WTC11 (cell line): Measurements from ENCODE around the gene TDRD1.

ENCODE experiments used
- CREM ChIP-seq: sonication (generic); formaldehyde crosslinking; IDR thresholded peaks from 2 replicates; pipeline ENCODE4 v1.8.1; 2022; ENCODE audit warnings: mild to moderate bottlenecking, missing genetic modification reagents, moderate library complexity
- CTCF ChIP-seq: fragments of 200-600 bp; IDR thresholded peaks from 2 replicates; pipeline ENCODE4 v1.8.0; 2022; ENCODE audit warnings: antibody characterized with exemption
- KAT7 ChIP-seq: sonication (generic); formaldehyde crosslinking; IDR thresholded peaks from 2 replicates; pipeline ENCODE4 v1.8.1; 2023; ENCODE audit warnings: missing genetic modification reagents, mild to moderate bottlenecking, borderline replicate concordance
- SP1 ChIP-seq: sonication (generic); formaldehyde crosslinking; conservative IDR thresholded peaks from 2 replicates; pipeline ENCODE4 v1.8.1; 2022; ENCODE audit warnings: missing genetic modification reagents
- USF2 ChIP-seq: sonication (generic); formaldehyde crosslinking; IDR thresholded peaks from 2 replicates; pipeline ENCODE4 v1.8.1; 2023; ENCODE audit warnings: mild to moderate bottlenecking, missing genetic modification reagents, moderate library complexity
- ZNF281 ChIP-seq: sonication (generic); formaldehyde crosslinking; IDR thresholded peaks from 2 replicates; pipeline ENCODE4 v1.8.0; 2023; ENCODE audit warnings: mild to moderate bottlenecking, missing genetic modification reagents
- TF ChIP-seq, protein P1 (sequence below): sonication (generic); formaldehyde crosslinking; IDR thresholded peaks from 2 replicates; pipeline ENCODE4 v1.8.0; 2023; ENCODE audit warnings: missing genetic modification reagents, mild to moderate bottlenecking, borderline replicate concordance
- TF ChIP-seq, protein P2 (sequence below): fragments of 250-450 bp; sonication (Bioruptor Pico); IDR thresholded peaks from 2 replicates; pipeline ENCODE4 v1.9.0; 2021; ENCODE audit warnings: mild to moderate bottlenecking, borderline replicate concordance

DNA sequence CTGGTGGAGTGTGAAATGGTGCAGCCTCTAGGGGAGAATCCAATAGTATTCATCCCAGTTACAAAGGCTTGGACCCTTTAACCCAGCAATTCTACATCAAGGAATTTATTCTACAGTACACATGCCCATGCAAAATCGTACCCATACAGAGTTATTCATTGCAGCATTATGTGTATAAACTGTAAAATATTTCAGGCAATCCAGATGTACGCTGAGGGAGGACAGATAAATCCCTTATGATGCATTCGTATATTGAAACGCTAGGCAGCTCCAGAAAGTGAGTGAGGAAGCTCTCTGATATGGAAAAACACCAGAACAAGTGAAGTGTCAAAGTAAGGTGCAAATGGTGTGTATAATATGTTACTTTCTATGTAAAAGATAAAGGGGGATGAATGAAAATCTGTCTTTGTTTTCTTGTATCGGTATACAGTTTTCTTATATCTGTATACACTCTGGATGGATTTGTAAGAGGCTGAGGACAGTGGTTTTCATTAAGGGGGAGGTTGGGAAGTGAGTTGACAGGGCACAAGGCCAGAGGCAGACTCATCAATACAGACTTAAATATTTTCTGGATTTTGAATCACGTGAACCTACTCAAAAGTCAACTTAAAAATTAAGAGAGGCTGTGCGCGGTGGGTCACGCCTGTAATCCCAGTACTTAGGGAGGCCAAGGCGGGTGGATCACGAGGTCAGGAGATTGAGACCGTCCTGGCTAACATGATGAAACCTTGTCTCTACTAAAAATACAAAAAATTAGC is 77.0 kb downstream of the TDRD1 start:
- TF ChIP-seq USF2 (CRISPR knock-in tag) (no peak), SP1 (no peak), CTCF (no peak), ZNF281 (CRISPR knock-in tag) (no peak), KAT7 (CRISPR knock-in tag) (no peak), CREM (no peak)
- TF ChIP-seq, protein P1, sequence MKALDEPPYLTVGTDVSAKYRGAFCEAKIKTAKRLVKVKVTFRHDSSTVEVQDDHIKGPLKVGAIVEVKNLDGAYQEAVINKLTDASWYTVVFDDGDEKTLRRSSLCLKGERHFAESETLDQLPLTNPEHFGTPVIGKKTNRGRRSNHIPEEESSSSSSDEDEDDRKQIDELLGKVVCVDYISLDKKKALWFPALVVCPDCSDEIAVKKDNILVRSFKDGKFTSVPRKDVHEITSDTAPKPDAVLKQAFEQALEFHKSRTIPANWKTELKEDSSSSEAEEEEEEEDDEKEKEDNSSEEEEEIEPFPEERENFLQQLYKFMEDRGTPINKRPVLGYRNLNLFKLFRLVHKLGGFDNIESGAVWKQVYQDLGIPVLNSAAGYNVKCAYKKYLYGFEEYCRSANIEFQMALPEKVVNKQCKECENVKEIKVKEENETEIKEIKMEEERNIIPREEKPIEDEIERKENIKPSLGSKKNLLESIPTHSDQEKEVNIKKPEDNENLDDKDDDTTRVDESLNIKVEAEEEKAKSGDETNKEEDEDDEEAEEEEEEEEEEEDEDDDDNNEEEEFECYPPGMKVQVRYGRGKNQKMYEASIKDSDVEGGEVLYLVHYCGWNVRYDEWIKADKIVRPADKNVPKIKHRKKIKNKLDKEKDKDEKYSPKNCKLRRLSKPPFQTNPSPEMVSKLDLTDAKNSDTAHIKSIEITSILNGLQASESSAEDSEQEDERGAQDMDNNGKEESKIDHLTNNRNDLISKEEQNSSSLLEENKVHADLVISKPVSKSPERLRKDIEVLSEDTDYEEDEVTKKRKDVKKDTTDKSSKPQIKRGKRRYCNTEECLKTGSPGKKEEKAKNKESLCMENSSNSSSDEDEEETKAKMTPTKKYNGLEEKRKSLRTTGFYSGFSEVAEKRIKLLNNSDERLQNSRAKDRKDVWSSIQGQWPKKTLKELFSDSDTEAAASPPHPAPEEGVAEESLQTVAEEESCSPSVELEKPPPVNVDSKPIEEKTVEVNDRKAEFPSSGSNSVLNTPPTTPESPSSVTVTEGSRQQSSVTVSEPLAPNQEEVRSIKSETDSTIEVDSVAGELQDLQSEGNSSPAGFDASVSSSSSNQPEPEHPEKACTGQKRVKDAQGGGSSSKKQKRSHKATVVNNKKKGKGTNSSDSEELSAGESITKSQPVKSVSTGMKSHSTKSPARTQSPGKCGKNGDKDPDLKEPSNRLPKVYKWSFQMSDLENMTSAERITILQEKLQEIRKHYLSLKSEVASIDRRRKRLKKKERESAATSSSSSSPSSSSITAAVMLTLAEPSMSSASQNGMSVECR (CRISPR knock-in tag): no peak
- TF ChIP-seq, protein P2, sequence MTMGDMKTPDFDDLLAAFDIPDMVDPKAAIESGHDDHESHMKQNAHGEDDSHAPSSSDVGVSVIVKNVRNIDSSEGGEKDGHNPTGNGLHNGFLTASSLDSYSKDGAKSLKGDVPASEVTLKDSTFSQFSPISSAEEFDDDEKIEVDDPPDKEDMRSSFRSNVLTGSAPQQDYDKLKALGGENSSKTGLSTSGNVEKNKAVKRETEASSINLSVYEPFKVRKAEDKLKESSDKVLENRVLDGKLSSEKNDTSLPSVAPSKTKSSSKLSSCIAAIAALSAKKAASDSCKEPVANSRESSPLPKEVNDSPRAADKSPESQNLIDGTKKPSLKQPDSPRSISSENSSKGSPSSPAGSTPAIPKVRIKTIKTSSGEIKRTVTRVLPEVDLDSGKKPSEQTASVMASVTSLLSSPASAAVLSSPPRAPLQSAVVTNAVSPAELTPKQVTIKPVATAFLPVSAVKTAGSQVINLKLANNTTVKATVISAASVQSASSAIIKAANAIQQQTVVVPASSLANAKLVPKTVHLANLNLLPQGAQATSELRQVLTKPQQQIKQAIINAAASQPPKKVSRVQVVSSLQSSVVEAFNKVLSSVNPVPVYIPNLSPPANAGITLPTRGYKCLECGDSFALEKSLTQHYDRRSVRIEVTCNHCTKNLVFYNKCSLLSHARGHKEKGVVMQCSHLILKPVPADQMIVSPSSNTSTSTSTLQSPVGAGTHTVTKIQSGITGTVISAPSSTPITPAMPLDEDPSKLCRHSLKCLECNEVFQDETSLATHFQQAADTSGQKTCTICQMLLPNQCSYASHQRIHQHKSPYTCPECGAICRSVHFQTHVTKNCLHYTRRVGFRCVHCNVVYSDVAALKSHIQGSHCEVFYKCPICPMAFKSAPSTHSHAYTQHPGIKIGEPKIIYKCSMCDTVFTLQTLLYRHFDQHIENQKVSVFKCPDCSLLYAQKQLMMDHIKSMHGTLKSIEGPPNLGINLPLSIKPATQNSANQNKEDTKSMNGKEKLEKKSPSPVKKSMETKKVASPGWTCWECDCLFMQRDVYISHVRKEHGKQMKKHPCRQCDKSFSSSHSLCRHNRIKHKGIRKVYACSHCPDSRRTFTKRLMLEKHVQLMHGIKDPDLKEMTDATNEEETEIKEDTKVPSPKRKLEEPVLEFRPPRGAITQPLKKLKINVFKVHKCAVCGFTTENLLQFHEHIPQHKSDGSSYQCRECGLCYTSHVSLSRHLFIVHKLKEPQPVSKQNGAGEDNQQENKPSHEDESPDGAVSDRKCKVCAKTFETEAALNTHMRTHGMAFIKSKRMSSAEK: no peak
